ENCODE measurements around the gene WDPCP.
"Not testable (repeated sequence)": the region's sequence is repeated elsewhere in the genome, so short reads cannot be mapped to it uniquely, and the experiment has no call there.

Gene WDPCP

GRCh38 chr2:63218800-63219526 lies 369.3 kb downstream of the WDPCP start:
- DNase-seq = no peak

- DNase-seq = no peak
Observed at GRCh38 chr2:63195310-63195709, 393.0 kb downstream of the WDPCP start.

- no peak for DNase-seq
Observed at GRCh38 chr2:63194175-63194574, 394.1 kb downstream of the WDPCP start.

- no peak for DNase-seq
Observed at GRCh38 chr2:63192889-63193774, 395.1 kb downstream of the WDPCP start.

- DNase-seq = no peak
Observed at GRCh38 chr2:63192169-63192888, 395.9 kb downstream of the WDPCP start.

- DNase-seq = no peak
Observed at GRCh38 chr2:63189026-63189425, 399.3 kb downstream of the WDPCP start.

- no peak for DNase-seq
Observed at GRCh38 chr2:63186331-63186730, 401.9 kb downstream of the WDPCP start.

- DNase-seq = no peak
Observed at GRCh38 chr2:63163161-63163820, 425.0 kb downstream of the WDPCP start.

GRCh38 chr2:63159262-63159661 lies 429.0 kb downstream of the WDPCP start:
- no peak for DNase-seq

GRCh38 chr2:63136683-63137082 lies 451.6 kb downstream of the WDPCP start:
- DNase-seq = not testable (repeated sequence)

- no peak for DNase-seq
Observed at GRCh38 chr2:63132020-63132419, 456.3 kb downstream of the WDPCP start.

- DNase-seq = no peak
Observed at GRCh38 chr2:63131196-63131595, 457.1 kb downstream of the WDPCP start.

GRCh38 chr2:63127594-63127993 lies 460.7 kb downstream of the WDPCP start:
- DNase-seq = no peak

- no peak for DNase-seq
Observed at GRCh38 chr2:63124850-63125249, 463.4 kb downstream of the WDPCP start.

- no peak for DNase-seq
Observed at GRCh38 chr2:63124218-63124617, 464.1 kb downstream of the WDPCP start.

GRCh38 chr2:63122921-63123320 lies 465.4 kb downstream of the WDPCP start:
- DNase-seq = no peak

GRCh38 chr2:63121055-63121834 lies 467.0 kb downstream of the WDPCP start:
- no peak for DNase-seq

- DNase-seq = no peak
Observed at GRCh38 chr2:63118821-63119220, 469.5 kb downstream of the WDPCP start.

GRCh38 chr2:63104482-63104881 lies 483.8 kb downstream of the WDPCP start:
- DNase-seq = no peak

GRCh38 chr2:63101954-63102353 lies 486.3 kb downstream of the WDPCP start:
- DNase-seq = no peak

GRCh38 chr2:63099032-63099431 lies 489.2 kb downstream of the WDPCP start:
- no peak for DNase-seq

- no peak for DNase-seq
Observed at GRCh38 chr2:63096491-63096890, 491.8 kb downstream of the WDPCP start.

Data from NCI-H187 (cell line).